ENCODE measurements around the gene MACF1.
"Not testable (repeated sequence)": the region's sequence is repeated elsewhere in the genome, so short reads cannot be mapped to it uniquely, and the experiment has no call there.

DNA sequence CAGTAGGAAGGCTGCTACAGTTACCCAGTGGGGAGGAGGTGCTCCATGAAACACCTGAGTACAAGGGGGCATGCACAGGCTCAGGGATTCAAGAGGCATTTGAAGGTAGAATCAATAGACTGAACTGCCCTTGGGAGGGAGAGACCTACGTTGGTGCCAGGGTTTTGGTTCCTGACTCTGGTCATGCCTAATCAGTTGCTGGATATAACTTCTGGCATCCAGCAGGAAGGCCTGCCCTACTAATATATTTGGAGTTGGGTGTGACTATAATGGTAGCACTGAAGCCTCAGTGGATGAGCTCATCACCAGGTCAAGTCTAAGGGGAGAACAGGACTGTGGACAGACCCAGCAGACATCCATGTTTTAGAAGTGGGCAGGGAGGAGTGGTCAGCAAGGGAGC lies 271.1 kb downstream of the MACF1 start:
- TF ChIP-seq, protein P1, sequence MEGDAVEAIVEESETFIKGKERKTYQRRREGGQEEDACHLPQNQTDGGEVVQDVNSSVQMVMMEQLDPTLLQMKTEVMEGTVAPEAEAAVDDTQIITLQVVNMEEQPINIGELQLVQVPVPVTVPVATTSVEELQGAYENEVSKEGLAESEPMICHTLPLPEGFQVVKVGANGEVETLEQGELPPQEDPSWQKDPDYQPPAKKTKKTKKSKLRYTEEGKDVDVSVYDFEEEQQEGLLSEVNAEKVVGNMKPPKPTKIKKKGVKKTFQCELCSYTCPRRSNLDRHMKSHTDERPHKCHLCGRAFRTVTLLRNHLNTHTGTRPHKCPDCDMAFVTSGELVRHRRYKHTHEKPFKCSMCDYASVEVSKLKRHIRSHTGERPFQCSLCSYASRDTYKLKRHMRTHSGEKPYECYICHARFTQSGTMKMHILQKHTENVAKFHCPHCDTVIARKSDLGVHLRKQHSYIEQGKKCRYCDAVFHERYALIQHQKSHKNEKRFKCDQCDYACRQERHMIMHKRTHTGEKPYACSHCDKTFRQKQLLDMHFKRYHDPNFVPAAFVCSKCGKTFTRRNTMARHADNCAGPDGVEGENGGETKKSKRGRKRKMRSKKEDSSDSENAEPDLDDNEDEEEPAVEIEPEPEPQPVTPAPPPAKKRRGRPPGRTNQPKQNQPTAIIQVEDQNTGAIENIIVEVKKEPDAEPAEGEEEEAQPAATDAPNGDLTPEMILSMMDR (IDR thresholded peaks at IDR 0.05; ENCODE audit: low read length): not testable (repeated sequence)
- not testable (repeated sequence) for TF ChIP-seq EZH2 (optimal IDR thresholded peaks at IDR 0.05; ENCODE audit: low read depth, low read length); EZH2phosphoT487 (IDR thresholded peaks at IDR 0.05; ENCODE audit: low read length)
